Urothelium cell line (cell line): Measurements from ENCODE around the gene GIPC1.
"Not testable (repeated sequence)": the region's sequence is repeated elsewhere in the genome, so short reads cannot be mapped to it uniquely, and the experiment has no call there.

Source experiments
- DNase-seq: peaks from one replicate; pipeline ENCODE4 v3.0.0; 2011; ENCODE audit warnings: low spot score, mixed read lengths
- FAIRE-seq: peaks from 2 replicates; lab custom pipeline; 2011; peaks lifted over from hg19 to GRCh38; lab: Jason Lieb, UNC

GIPC1 gene

GRCh38 chr19:14517840-14518505, 22.0 kb upstream of the GIPC1 start, which contains the start of gene DNAJB1:
Gene DNAJB1, minus strand, starts transcription at chr19:14518397. Its CDS starts 48 bp downstream, at chr19:14518349.
- FAIRE-seq (no peak), DNase-seq (peak; percentile 70)

GRCh38 chr19:14517446-14517839, 21.5 kb upstream of the GIPC1 start:
- no peak for FAIRE-seq

GRCh38 chr19:14516746-14517438, 21.0 kb upstream of the GIPC1 start:
- FAIRE-seq = no peak
- no peak for DNase-seq

More at GRCh38 chr19:14517446-14517839, 21.5 kb upstream of the GIPC1 start:
- DNase-seq = no peak

GRCh38 chr19:14516048-14516534, 20.2 kb upstream of the GIPC1 start:
- DNase-seq (no peak), FAIRE-seq (no peak)

- DNase-seq = no peak
- no peak for FAIRE-seq
Measured at GRCh38 chr19:14515501-14516047, 19.6 kb upstream of the GIPC1 start.

- no peak for FAIRE-seq
- no peak for DNase-seq
Measured at GRCh38 chr19:14514215-14514863, 18.4 kb upstream of the GIPC1 start.

GRCh38 chr19:14512406-14512961, 16.6 kb upstream of the GIPC1 start:
- FAIRE-seq = no peak
- no peak for DNase-seq

- DNase-seq (no peak), FAIRE-seq (no peak)
Measured at GRCh38 chr19:14511229-14511593, 15.3 kb upstream of the GIPC1 start.

GRCh38 chr19:14510311-14511228, 14.6 kb upstream of the GIPC1 start:
- FAIRE-seq = no peak
- DNase-seq = no peak

- DNase-seq (no peak), FAIRE-seq (no peak)
Measured at GRCh38 chr19:14507704-14508542, 12.0 kb upstream of the GIPC1 start.

- peak; percentile 72 for DNase-seq
- no peak for FAIRE-seq
Measured at GRCh38 chr19:14505488-14506239, 9.7 kb upstream of the GIPC1 start.

GRCh38 chr19:14504575-14504974, 8.6 kb upstream of the GIPC1 start:
- not testable (repeated sequence) for FAIRE-seq, DNase-seq

- DNase-seq (no peak), FAIRE-seq (no peak)
Measured at GRCh38 chr19:14503285-14503684, 7.4 kb upstream of the GIPC1 start.

GRCh38 chr19:14502334-14503092, 6.6 kb upstream of the GIPC1 start:
- FAIRE-seq = no peak
- no peak for DNase-seq

GRCh38 chr19:14497228-14497921, 1.4 kb upstream of the GIPC1 start:
- no peak for DNase-seq
- no peak for FAIRE-seq

- FAIRE-seq = no peak
Measured at GRCh38 chr19:14496834-14497227, 904 bp upstream of the GIPC1 start.

GRCh38 chr19:14495672-14496028, 277 bp downstream of the GIPC1 start:
- DNase-seq = no peak
- FAIRE-seq = no peak

More at GRCh38 chr19:14496834-14497227, 904 bp upstream of the GIPC1 start:
- DNase-seq = no peak
